NCI-H2107 treated with DMSO at 0.1 percent for 48 hours (cell line): Measurements from ENCODE around the gene MIF.

Experiments used
- DNase-seq: peaks from one replicate; lab custom pipeline; 2025; ENCODE audit not compliant: unreplicated experiment; lab: John Stamatoyannopoulos, UW

The MIF gene

DNA sequence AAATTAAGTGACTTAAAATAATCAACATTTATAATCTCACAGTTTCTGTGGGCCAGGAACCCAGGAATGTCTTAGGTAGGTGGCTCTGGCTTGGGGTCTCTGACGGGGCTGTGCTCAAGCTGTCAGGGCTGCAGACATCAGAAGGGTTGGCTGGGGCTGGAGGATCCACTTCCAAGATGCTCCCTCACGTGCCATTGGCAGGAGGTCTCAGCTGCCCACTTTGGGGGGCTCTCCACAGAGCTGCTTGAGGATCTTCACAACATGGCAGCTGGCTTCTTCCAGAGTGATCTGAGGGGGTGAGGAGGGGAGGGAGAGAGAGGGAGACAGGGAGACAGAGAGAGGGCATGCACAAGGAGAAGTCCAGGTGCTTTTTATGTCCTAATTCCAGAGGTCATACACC, 18.4 kb upstream of the MIF start:
- no peak for DNase-seq

DNA sequence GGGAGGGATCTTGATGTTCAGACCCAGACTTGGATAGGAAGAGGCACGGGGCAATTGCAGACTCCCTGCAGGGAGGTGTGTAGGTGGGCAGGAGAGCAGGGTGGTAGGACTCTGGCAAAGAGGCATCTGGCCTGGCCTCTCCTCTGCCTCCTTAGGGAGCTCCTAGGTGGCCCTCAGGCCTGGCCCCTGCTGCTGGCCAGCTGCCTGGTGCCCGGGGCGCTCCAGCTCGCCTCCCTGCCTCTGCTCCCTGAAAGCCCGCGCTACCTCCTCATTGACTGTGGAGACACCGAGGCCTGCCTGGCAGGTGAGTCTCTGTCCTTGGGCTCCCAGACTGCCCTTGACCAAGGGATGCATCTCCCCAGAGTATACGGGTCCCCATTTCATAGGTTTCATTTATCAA, 16.6 kb upstream of the MIF start:
- no peak for DNase-seq

DNA sequence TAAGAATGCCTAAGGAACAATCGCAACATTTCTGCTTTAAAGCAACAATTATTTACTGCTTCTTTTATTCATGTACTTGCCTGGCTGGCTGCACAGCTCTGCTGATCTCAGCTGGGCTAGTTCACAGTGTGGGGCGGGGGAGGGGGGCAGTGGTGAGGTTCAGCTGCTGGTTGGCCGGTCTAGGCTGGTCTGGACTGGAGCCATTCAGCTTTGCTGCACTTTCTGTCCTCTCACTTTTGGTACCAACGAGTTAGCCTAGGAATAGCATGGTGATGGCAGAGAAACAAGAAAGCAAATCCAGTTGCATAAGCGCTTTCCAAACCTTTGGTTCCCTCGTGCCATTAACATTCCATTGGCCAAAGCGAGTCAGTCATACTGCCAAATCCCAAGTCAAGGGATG, 16.0 kb upstream of the MIF start:
- no peak for DNase-seq

DNA sequence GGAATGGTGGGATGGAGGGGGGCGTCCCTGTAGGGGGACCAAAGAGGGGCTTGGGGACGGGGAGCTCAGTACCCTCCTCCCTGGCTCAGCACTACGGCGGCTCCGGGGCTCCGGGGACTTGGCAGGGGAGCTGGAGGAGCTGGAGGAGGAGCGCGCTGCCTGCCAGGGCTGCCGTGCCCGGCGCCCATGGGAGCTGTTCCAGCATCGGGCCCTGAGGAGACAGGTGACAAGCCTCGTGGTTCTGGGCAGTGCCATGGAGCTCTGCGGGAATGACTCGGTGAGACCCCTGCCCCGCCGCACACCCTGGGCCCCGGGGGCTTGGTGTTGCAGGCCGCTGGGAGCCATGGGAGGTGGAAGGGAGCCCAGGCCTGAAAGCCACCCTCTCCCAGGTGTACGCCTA, 11.8 kb upstream of the MIF start:
- DNase-seq, result no peak

DNA sequence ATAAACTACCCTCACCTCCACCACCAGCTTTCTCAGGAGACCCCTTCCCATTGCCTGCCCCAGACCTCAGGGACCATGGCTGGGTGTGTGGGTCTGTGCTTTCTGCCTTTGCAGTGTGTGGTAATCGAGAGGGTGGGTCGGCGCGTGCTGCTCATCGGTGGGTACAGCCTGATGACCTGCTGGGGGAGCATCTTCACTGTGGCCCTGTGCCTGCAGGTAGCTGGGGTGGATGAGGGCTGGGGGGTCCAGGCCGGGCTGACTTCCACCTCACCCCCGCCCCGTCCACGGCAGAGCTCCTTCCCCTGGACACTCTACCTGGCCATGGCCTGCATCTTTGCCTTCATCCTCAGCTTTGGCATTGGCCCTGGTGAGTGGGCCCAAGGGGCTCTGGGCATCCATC, 10.5 kb upstream of the MIF start:
- no peak for DNase-seq

DNA sequence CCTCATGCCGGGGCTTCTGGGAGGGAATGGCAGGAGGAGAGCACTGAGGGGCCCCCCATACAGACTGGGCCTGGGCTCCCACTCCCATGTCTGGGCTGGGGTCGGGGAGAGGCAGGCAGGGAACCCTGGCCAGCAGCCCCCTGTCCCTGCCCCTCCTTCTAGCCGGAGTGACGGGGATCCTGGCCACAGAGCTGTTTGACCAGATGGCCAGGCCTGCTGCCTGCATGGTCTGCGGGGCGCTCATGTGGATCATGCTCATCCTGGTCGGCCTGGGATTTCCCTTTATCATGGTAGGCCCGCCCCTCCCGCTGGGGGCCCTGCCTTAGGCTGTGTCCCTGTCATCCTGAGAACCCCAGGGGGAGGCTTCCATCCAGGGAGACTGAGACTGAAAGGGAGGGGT, 10.0 kb upstream of the MIF start:
- DNase-seq, result no peak

DNA sequence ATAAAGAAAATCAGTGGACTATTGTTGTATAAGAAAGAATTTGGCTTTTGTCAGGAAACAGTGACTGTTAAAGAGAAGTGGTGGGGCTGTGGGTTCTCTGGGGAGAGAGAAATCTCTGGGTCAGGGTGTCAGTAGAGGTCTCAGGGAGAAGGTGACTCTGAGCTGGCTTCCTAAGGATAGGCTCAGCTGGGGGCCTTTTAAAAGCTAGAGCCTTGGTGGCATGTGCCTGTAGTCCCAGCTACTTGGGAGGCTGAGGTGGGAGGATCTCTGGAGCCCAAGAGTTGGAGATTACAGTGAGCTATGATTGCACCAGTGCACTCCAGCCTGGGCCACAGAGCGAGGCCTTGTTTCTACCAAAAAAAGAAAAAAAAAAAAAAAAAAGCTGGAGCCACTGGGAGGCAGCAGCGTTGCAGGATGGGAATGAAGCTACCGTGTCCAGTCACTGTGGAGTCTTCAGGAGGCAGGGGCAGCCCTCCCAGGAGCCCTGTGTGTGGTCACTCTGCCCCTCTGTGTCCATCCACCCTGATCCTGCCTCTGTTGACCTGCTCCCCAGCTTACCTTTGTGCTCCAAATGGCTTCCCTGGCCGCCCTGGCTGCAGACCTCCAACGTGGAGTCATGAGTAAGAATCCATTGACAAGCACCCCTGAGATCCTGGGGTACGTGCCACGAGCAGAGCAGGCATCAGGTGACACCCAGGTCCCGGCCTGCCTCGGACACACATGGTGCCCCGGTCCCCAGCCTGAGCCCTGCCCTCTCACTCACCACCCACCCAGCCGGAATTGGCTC, 5.4 kb upstream of the MIF start:
- DNase-seq, result no peak

DNA sequence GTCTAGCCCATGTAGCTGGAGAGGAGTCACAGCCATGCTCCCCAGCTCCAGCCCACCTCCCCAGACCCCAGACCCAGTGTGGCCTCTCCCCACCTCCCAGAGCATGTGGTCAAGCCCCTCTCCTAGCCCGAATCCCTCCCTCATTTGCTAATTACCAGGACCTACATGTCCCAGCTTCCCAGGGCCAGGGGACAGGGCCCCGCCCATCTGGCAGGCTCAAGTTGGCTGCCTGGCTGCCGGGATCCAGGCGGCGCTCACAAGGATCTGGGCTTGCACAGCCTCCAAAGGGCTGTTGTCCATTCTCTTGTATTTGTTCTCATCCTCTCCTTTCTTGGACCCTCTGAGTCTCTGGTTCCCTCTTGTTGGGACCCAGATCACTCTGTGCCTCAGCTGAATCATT, 4.6 kb upstream of the MIF start:
- no peak for DNase-seq

DNA sequence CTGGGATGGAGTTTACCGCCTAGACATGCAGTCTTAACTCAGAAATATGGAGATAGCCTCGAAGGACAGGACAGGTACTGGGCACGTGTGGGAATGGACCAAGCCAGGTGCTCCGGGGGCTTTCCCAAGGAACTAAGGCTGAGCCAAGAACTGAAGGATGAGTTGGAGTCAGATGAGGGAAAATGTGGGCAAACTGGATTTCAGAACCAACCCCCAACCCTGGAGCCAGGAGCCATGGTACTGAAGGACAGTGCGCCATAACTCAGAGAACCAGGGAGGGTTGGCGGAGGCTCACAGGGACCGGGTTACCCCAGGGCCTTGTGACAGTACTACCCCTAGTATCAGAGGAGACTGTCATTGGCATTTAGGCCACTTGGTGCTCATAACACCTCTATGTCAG, 2.5 kb upstream of the MIF start:
- DNase-seq, result no peak

DNA sequence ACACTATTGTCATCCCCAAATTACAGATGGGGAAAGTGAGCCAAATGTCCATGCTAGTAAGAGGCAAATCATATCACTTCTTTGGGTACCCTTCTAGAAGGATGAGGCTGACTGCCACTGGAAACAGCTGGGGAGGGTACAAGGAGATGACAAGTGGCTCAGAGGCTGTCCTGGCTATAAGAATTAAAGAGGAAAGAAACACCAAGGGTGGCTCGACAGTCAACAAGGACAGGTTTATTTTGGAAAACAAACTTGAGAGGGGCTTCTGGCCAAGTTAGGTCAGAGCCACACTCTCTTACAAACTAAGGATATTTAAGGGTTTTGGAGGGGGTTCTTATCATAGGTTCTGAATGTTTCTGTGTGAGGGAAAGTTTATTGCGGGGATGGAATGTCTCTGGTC, 2.1 kb upstream of the MIF start:
- DNase-seq, result no peak

DNA sequence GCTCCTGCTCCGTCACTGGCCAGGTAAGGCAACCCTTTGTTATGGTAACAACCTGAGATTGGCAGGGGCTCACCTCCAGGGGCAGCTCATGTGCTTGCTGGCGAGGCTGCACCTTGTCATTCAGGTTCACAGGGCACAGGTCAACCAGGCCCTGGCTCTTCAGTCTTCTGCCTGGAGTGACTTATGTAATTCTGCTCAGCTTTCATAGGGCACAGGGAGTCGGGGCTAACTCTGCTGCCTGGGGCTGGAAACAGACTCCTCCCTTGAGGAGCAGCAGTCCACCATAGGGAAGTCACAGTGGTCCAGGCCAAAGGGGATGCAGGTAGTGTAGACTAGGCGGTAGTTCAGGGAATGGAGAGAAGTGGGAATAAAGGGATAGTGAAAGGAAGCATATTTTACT, 1.5 kb upstream of the MIF start:
- no peak for DNase-seq

DNA sequence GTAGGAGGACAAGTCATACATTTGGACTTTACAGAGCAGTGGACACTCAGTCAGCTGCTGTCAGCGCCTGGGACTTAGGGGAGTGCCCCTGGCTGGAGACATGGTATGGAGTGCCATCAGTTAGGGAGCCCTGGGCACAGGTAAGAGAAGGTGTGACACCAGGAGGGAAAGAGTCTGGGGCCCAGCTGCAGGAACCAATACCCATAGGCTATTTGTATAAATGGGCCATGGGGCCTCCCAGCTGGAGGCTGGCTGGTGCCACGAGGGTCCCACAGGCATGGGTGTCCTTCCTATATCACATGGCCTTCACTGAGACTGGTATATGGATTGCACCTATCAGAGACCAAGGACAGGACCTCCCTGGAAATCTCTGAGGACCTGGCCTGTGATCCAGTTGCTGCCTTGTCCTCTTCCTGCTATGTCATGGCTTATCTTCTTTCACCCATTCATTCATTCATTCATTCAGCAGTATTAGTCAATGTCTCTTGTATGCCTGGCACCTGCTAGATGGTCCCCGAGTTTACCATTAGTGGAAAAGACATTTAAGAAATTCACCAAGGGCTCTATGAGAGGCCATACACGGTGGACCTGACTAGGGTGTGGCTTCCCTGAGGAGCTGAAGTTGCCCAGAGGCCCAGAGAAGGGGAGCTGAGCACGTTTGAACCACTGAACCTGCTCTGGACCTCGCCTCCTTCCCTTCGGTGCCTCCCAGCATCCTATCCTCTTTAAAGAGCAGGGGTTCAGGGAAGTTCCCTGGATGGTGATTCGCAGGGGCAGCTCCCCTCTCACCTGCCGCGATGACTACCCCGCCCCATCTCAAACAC, 850 bp upstream of the MIF start:
- DNase-seq, result no peak

DNA sequence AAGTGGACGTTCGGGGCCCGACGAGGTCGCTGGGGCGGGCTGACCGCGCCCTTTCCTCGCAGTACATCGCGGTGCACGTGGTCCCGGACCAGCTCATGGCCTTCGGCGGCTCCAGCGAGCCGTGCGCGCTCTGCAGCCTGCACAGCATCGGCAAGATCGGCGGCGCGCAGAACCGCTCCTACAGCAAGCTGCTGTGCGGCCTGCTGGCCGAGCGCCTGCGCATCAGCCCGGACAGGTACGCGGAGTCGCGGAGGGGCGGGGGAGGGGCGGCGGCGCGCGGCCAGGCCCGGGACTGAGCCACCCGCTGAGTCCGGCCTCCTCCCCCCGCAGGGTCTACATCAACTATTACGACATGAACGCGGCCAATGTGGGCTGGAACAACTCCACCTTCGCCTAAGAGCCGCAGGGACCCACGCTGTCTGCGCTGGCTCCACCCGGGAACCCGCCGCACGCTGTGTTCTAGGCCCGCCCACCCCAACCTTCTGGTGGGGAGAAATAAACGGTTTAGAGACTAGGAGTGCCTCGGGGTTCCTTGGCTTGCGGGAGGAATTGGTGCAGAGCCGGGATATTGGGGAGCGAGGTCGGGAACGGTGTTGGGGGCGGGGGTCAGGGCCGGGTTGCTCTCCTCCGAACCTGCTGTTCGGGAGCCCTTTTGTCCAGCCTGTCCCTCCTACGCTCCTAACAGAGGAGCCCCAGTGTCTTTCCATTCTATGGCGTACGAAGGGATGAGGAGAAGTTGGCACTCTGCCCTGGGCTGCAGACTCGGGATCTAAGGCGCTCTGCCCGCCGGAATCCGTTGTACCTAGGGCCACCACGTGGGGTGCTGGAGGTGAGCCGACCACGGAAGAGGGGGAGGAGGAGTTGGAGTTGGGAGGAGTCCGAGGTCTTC, 771 bp downstream of the MIF start:
- peak; percentile 15 for DNase-seq

DNA sequence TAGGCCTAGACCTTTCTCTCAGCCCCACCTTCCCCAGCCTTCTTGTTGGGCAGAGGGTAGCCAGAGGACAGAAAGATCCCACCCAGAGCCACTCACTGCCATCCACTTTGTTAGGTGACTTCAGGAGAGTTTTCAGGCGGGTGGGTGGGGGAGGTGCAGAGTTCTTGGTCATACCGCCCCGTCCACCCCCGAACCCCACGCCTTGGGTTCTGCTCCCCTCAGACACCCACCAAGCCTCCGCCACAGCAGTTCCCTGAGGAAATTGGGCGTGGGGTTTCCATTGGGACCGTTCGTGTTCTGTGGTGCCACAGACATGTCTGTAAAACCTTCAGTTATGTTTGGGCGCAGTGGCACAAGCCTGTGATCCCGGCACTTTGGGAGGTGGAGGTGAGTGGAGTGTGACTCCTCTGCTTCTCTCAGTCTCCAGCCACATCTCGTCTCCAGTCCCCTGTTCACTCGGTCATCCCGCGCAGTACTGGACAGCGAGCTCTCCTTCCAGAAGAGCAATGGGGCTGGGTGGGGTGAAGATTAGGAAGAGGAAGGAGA, 1.5 kb downstream of the MIF start:
- DNase-seq, result no peak

DNA sequence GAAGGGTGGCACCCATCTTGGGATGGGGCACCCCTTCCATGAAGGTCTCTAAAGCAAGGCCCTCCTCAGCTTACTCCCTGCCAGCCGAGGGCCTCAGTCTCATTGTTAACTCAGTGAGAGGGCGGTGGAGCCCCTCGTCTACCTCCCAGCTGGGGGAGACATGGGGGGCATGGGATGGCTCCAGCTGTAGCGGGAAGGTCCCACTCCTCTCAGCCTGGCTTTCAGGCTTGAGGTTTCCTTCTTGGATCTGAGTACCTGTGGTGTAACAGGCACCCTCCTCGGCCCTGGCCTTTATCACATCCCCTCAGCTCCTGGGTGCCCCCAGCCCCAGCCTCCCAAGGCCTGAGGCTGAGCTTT, 2.0 kb downstream of the MIF start:
- no peak for DNase-seq

DNA sequence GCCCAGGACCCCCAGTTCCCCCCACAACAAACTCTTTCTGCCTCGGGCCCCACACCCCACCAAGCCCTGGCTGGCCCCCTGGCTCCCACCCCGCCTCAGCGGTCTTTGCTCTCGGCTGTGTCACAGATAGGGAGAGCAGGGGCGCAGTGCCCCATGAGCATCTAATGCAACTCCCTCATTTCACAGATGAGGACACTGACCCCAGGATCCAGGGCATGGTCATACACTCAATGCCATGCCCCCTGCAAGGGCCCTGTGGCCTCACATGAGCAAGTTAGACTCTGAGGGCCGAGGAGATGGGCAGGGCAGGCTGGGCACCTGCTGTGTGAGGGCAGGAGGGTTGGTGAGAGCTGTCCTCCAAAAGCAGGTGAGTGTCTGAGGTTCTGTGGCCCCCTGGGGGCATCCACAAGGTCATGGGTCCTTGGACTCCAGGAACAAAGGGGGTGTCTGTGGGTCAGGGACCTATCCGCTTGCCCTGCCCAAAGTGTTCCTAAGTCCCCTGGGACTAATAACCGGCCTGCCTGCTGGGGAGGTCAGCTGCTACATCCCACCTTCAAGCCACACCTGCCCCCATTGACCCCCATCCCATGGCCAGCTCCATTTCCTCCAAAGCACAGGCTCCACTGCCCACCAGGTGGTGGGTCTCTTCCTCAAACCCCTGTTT, 2.5 kb downstream of the MIF start:
- DNase-seq, result no peak

DNA sequence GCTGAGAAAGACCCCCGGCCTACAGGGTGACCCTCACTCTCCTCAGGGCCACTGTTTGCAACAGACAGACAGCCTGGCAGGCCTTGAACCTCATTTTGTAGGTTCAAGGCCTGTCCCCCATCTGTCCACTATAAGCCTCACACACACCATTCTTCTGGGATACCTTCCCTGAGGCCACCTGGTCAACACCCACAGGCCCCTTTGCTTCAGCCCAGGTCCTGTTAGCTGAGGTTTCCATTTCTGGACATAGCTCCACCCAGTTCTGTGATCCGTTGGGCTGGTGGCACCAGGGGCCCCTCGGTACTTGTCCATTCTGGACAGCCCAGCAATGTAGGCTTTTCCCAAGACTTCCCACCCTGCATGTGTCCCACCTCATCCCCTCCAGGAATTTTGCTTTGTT, 3.1 kb downstream of the MIF start:
- no peak for DNase-seq

DNA sequence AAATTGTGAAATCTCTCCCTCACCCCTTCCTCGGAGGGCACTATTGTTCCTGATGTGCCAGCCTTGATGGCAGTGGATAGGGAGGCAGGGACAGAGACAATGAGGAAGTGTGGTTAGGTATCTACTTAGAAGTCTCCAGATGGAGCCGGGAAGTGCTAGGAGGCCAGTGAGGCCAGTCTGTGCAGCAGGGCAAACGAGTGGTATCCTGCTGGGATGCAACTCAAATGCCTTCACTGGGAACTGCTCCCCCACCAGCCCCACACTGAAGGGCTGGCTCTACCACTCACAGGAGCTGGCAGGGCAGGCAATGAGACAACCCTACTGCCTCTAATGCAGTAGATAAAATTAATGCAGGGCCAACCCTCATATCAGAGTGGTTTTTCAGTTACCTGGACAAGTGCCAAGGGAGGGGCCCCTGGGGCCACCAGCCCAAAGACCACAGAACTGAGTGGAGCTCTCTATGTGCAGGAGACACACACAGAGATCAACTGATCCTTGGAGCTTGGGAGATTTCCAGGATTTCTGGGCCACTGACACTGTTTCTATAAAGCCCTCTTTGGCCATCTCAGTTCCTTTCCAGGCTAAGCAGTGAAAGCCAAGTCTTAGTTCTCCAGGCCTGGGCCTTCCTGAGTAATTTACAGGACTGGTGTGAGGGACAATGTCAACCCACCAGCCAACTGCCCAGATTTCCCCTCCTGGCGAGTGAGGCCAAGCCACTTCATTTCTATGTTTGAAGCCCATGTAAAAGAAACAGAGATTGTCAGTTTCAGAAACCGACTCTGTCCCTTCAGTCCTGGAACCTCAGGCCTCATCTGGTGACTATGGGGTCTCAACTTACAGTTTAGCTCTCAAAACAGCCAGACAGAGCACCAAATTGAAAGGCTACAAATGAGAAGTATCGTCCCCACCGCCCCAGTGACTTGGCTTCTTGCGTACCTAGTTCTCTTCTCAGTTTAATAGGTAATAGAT, 4.1 kb downstream of the MIF start:
- DNase-seq, result no peak

DNA sequence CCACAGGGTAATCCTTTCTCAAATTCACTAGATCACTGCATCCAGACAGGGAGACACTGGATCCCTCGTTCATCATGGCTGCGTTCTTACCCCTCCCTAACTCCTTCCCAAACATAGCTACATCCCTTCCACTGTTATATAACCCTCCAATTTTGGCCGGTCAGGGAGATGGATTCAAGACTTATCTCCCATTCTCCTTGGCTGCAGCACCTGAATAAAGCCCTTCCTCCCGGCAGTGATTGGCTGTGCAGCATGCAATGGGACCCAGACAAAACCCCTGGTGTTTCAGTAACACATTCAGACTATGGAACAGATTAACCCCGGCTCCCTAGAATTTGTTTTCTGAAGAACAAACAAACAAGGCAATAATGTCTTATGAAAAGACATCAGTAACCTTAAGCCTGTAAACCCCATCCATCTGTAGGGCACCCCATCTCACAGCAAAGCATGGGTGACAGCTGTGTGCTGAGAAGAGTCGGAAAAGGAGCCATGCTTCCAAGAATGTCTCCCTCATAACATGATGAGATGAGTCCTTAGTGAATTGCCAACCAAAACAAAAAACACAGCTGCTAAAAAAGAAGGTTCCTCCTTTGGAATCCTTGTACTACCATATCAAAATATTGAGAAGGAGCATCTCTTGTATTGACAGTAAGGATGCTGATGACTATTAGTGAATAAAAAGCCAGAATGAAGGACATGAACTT, 5.0 kb downstream of the MIF start:
- no peak for DNase-seq
